Panc1 (cell line): ENCODE measurements around the gene SIRPB2. TPM values are rescaled to one million over a fixed set of nuclear protein-coding genes. Genes with fewer than 3 reads are reported as not detected.

Experiments used
- ATAC-seq: fragments of 200-7000 bp; cut with Tn5 transposase; 2 replicates; pipeline ENCODE4 v1.9.1; 2020; ENCODE audit warnings: mild to moderate bottlenecking, moderate library complexity
- BruUV-seq: library from RNA; stranded (reverse); fragments of 400-500 nt; replicated peaks from 2 replicates; lab custom pipeline; 2021; lab: Mats Ljungman, UMichigan
- CTCF ChIA-PET: fragments of 300-600 bp; sonication (Branson Sonifier 250); formaldehyde crosslinking; loops from one replicate; lab custom pipeline; 2022; ENCODE audit warnings: antibody characterized with exemption; lab: Charles Lee
- POLR2A ChIA-PET: fragments of 300-600 bp; sonication (Branson Sonifier 250); formaldehyde crosslinking; loops from one replicate; lab custom pipeline; 2022; ENCODE audit warnings: antibody characterized with exemption; lab: Charles Lee
- DNase-seq: peaks from one replicate; pipeline ENCODE4 v3.0.0-alpha.2; 2010; ENCODE audit warnings: low read depth, low spot score
- H3K27ac ChIP-seq: 2 replicates; pipeline ENCODE4 v1.5.1; 2011; ENCODE audit warnings: mild to moderate bottlenecking, low read length, inconsistent platforms
- H3K27me3 ChIP-seq: fragments of 200-500 bp; sonication (Bioruptor generic); 2 replicates; pipeline ENCODE4 v1.6.0; 2014; ENCODE audit warnings: low read length, inconsistent platforms; ENCODE audit not compliant: control insufficient read depth, insufficient read depth
- H3K36me3 ChIP-seq: fragments of 200-500 bp; sonication (Bioruptor generic); 2 replicates; pipeline ENCODE4 v1.5.1; 2014; ENCODE audit warnings: inconsistent platforms, mild to moderate bottlenecking, low read length, moderate library complexity; ENCODE audit not compliant: control insufficient read depth, insufficient read depth
- H3K4me1 ChIP-seq: 2 replicates; pipeline ENCODE4 v1.5.1; 2011; ENCODE audit warnings: inconsistent platforms, mild to moderate bottlenecking, low read length, moderate library complexity; ENCODE audit not compliant: control insufficient read depth, insufficient read depth
- H3K4me3 ChIP-seq, 2 experiments: 2 replicates each; pipeline ENCODE4 v1.5.1; 2011 to 2012; ENCODE audit warnings: low read depth in 2 of 2, low read length in 2 of 2, mild to moderate bottlenecking in 2 of 2, inconsistent platforms in 1 of 2, moderate library complexity in 1 of 2
- H3K9me3 ChIP-seq: fragments of 200-500 bp; sonication (Bioruptor generic); 2 replicates; pipeline ENCODE4 v1.5.1; 2014; ENCODE audit warnings: low read depth, mild to moderate bottlenecking, inconsistent platforms, low read length, moderate library complexity; ENCODE audit not compliant: control insufficient read depth, insufficient read depth
- CTCF ChIP-seq: fragments of 450-650 bp; IDR thresholded peaks from 2 replicates; pipeline ENCODE4 v1.5.1; 2017; ENCODE audit warnings: mild to moderate bottlenecking
- POLR2AphosphoS5 ChIP-seq: IDR thresholded peaks from 2 replicates; pipeline ENCODE4 v1.6.1; 2012; ENCODE audit warnings: mild to moderate bottlenecking, low read depth, low read length, moderate library complexity
- REST ChIP-seq, 2 experiments: IDR thresholded peaks; 2 replicates each; pipeline ENCODE4 v1.6.1; 2011 to 2012; ENCODE audit warnings: low read depth in 2 of 2, control low read depth in 1 of 2, low read length in 1 of 2, mild to moderate bottlenecking in 1 of 2, moderate library complexity in 1 of 2; ENCODE audit not compliant: insufficient read depth in 1 of 2
- SIN3A ChIP-seq: IDR thresholded peaks from 2 replicates; pipeline ENCODE4 v1.6.1; 2012; ENCODE audit warnings: low read depth, mild to moderate bottlenecking, low read length, moderate library complexity, borderline replicate concordance; ENCODE audit not compliant: insufficient read depth
- TCF7L2 ChIP-seq: IDR thresholded peaks from 2 replicates; pipeline ENCODE4 v1.6.1; 2011; ENCODE audit warnings: mild to moderate bottlenecking, low read depth, low read length, inconsistent platforms
- in situ Hi-C: cut with HindIII; loops from 2 replicates; pipeline ENCODE4 v1.10.0; 2016; ENCODE audit warnings: low sequenced_read_pairs, low pct_unique_long_range_greater_than_20kb
- intact Hi-C: fragments of 100-400 bp; cut with micrococcal nuclease; formaldehyde crosslinking; loops from one replicate; pipeline ENCODE4 v1.10.0; 2022; ENCODE audit not compliant: unreplicated experiment
- total RNA-seq: library from RNA; stranded (reverse); gene quantifications from one replicate; pipeline ENCODE4 v1.2.1, GENCODE V29; 2021; ENCODE audit not compliant: unreplicated experiment

Gene SIRPB2
- total RNA-seq, 1 experiment from 2014 or later: not detected

DNA sequence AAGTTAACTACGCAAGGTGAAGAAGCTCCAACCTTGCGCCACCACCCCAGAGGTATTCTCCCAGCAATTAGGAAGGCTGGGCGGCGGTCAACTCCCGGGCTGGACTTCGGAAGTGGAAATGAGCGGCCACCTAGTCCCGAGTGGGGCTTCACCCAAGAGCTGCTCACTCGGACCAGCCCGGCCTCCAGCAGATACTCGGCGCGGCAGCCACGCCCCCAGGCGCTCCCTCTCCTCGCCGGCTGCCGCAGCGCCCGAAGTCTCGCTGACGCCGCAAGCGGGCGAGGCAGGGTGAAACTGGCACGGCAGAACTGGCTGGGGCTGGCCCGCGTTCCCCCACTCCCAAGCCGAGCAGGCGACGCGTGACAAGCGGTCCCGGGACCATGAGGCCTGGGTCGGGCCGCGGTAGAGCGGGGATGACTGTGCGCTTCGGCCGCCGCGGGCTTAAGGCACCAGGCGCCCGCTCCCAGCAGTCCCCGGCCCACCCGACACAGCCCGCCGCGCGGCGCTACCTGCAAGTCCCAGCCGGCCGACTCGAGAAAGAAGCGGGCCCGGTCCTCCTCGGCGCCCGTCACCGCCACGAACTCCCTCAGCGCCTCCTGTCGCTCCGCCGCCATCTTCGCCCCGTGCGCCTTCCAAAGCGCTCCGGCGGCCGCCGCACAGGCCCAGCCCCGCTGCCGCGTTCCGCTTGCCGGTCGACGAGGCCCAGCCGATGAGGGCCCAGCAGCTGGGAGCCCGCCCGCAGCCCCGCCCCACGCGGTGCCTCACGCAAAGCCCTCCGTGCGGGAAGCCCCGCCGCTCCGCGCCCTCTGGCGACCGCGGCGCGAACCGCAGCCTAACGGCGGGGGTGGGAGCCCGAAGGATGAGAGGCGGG lies 24.8 kb downstream of the SIRPB2 start, which contains the start of gene NSFL1C:
Gene NSFL1C, minus strand, starts transcription at position 639 of the 871 bp plus-strand sequence. Its CDS starts 25 bp downstream, at position 614.
- Histone ChIP-seq H3K4me3 (peak within 1 kb of the TSS; percentile 63 to 88), H3K36me3 (peaks cover 7% of the 10 kb centered on the region), H3K27ac (peak within 1 kb of the TSS; percentile 89), H3K9me3 (no peaks in the 10 kb centered on the region), H3K4me1 (peaks cover 31% of the 10 kb centered on the region), H3K27me3 (no peaks in the 10 kb centered on the region)
- no TSS peak for BruUV-seq
- no peak for TF ChIP-seq TCF7L2
- peak; percentile 86; the same call in 1 of the 2 replicates for TF ChIP-seq SIN3A
- TF ChIP-seq CTCF: peak; percentile 99
- peak in 1 of 2 experiments; percentile 43; a peak in 1 of 4 replicates for TF ChIP-seq REST (IDR thresholded peaks at IDR 0.05; ENCODE audit: insufficient read depth in 1 of 2, low read depth in 2 of 2, low read length in 1 of 2)
- TF ChIP-seq POLR2AphosphoS5: peak; percentile 74
- ATAC-seq: peak; percentile 95
- POLR2A ChIA-PET: interaction anchor here (0.6 to 1.1 kb wide), 2 partner anchors 73 to 75 kb away, joined by 9 to 14 read pairs; no protein-coding TSS in a partner anchor
- in situ Hi-C loops: no loop called here
- DNase-seq: peak; percentile 50
- CTCF ChIA-PET: interaction anchor here (0.6 to 4.1 kb wide), 4 partner anchors 38 to 629 kb away, joined by 3 to 16 read pairs (median 8); no protein-coding TSS in a partner anchor
- intact Hi-C loops: loop anchor here (2.0 to 5.0 kb wide), 2 partner anchors 139 to 348 kb away; partner anchors contain the start of genes PSMF1 and SDCBP2

DNA sequence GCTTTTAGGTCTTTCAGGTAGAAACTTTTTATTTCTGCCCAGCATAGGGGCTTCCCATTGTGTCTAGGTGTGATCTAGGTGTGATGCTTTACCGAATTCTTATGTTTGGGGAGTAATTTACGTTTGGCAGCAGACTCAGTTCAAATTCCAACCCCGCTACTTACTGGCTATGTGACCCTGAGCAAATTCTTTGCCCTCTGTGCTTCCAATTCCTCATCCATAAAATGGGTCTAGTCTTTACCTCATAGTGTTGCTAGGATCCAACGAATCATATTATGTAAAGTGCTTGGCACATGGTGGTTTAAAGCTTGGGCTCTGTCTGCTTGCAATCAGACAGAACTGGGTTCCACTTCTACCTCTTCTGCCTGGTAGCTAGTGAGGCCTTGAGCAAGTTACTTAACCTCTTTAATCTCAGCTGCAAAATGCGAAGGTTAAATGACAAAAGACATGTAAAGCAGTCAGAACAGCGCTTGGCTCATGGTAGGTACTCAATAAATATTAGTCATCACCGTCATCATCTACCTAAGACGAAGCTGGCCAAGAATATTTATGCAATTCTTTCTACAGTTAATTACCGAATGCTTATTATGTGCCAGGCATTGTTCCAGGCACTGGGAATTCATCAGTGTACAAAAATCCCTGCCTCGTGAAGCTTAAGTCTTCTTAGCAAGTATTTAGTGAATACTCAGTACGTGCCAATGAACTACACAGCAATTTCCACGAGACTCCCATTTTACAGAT lies 25.6 kb downstream of the SIRPB2 start:
- BruUV-seq: TSS peak; percentile 47
- ChIA-PET POLR2A (interaction anchor here (0.6 kb wide), 1 partner anchor 72 kb away, joined by 9 read pairs; no protein-coding TSS in a partner anchor), CTCF (interaction anchor here (0.6 to 4.1 kb wide), 3 partner anchors 38 to 136 kb away, joined by 7 to 16 read pairs (median 9); no protein-coding TSS in a partner anchor)
- ATAC-seq: no peak
- H3K27me3 ChIP-seq: no peaks in the 10 kb centered on the region
- peak overlapping the region; percentile 63 to 88 for H3K4me3 ChIP-seq
- DNase-seq: no peak
- H3K36me3 ChIP-seq: peaks cover 8% of the 10 kb centered on the region
- peaks cover 31% of the 10 kb centered on the region for H3K4me1 ChIP-seq
- in situ Hi-C loops (no loop called here), intact Hi-C loops (loop anchor here (2.0 to 5.0 kb wide), 2 partner anchors 138 to 347 kb away; partner anchors contain the start of genes PSMF1 and SDCBP2)
- peak overlapping the region; percentile 89 for H3K27ac ChIP-seq
- no peaks in the 10 kb centered on the region for H3K9me3 ChIP-seq
- no peak for TF ChIP-seq CTCF
- no peak for TF ChIP-seq REST (IDR thresholded peaks at IDR 0.05; ENCODE audit: insufficient read depth in 1 of 2, low read depth in 2 of 2, low read length in 1 of 2)
- no peak for TF ChIP-seq POLR2AphosphoS5
- no peak for TF ChIP-seq TCF7L2
- TF ChIP-seq SIN3A: no peak
